Activated naive CD8-positive, alpha-beta T cell treated with anti-CD3 and anti-CD28 coated beads, Interleukin-2, amount 10 ng/mL, durations not matched to agents 7 days and 5 days (primary cell): ENCODE measurements around the gene LRRC74A. TPM values are rescaled to one million over a fixed set of nuclear protein-coding genes. Genes with fewer than 3 reads are reported as not detected.
"Not testable (repeated sequence)": the region's sequence is repeated elsewhere in the genome, so short reads cannot be mapped to it uniquely, and the experiment has no call there.

Source experiments
- ATAC-seq: fragments of 150-1000 bp; cut with Tn5 transposase; one replicate; pipeline ENCODE4 v1.10.0; 2021; ENCODE audit warnings: low read depth, moderate library complexity
- POLR2A ChIA-PET: fragments of 350-600 bp; sonication (Branson Sonifier 250); formaldehyde crosslinking; loops from one replicate; lab custom pipeline; 2021; ENCODE audit warnings: antibody characterized with exemption; lab: Charles Lee
- DNase-seq: peaks from one replicate; pipeline ENCODE4 v3.0.0; 2021
- H3K27ac Mint-ChIP-seq: one replicate; pipeline ENCODE4 v1.8.0; 2022; ENCODE audit warnings: mild to moderate bottlenecking, mixed read lengths
- H3K27me3 Mint-ChIP-seq: one replicate; pipeline ENCODE4 v1.8.0; 2022; ENCODE audit warnings: mild to moderate bottlenecking, moderate library complexity, mixed read lengths
- H3K36me3 Mint-ChIP-seq: one replicate; pipeline ENCODE4 v1.8.0; 2021; ENCODE audit warnings: mild to moderate bottlenecking, mixed read lengths
- H3K4me1 Mint-ChIP-seq: one replicate; pipeline ENCODE4 v1.8.0; 2021; ENCODE audit warnings: mixed read lengths
- H3K4me3 Mint-ChIP-seq: one replicate; pipeline ENCODE4 v1.8.0; 2022; ENCODE audit warnings: mild to moderate bottlenecking, moderate library complexity, mixed read lengths
- H3K9me3 Mint-ChIP-seq: one replicate; pipeline ENCODE4 v1.8.0; 2021; ENCODE audit warnings: mixed read lengths
- total RNA-seq, 2 experiments: library from RNA; stranded (reverse); gene quantifications; one replicate each; pipeline ENCODE4 v1.2.3, GENCODE V29; 2021

LRRC74A gene
- total RNA-seq, 2 experiments from 2014 or later: not detected

- ATAC-seq: not testable (repeated sequence)
- peaks cover 55% of the 10 kb centered on the region for H3K4me1 Mint-ChIP-seq
Observed at GRCh38 chr14:76914533-76915081, 88.4 kb downstream of the LRRC74A start.

GRCh38 chr14:76916040-76916715 lies 90.0 kb downstream of the LRRC74A start:
- H3K27me3 Mint-ChIP-seq: no peaks in the 10 kb centered on the region
- H3K4me1 Mint-ChIP-seq: peaks cover 55% of the 10 kb centered on the region
- H3K4me3 Mint-ChIP-seq: no peak overlapping the region
- no peaks in the 10 kb centered on the region for H3K9me3 Mint-ChIP-seq
- H3K27ac Mint-ChIP-seq: no peak overlapping the region
- peaks cover 1% of the 10 kb centered on the region for H3K36me3 Mint-ChIP-seq
- POLR2A ChIA-PET: interaction anchor here (1.6 kb wide), 1 partner anchor 31 kb away, joined by 5 read pairs; no protein-coding TSS in a partner anchor
- DNase-seq: no peak
- ATAC-seq: no peak

More at GRCh38 chr14:76914533-76915081, 88.4 kb downstream of the LRRC74A start:
- H3K27me3 Mint-ChIP-seq, H3K9me3 Mint-ChIP-seq, DNase-seq, H3K36me3 Mint-ChIP-seq: not testable (repeated sequence)
- H3K4me3 Mint-ChIP-seq: peak overlapping the region; percentile 1
- POLR2A ChIA-PET: interaction anchor here (0.9 to 2.8 kb wide), 8 partner anchors 11 to 138 kb away, joined by 4 to 21 read pairs (median 6); partner anchors contain the start of gene IRF2BPL
- peak overlapping the region; percentile 19 for H3K27ac Mint-ChIP-seq

GRCh38 chr14:76917158-76917596 lies 91.0 kb downstream of the LRRC74A start:
- peaks cover 54% of the 10 kb centered on the region for H3K4me1 Mint-ChIP-seq
- peaks cover 3% of the 10 kb centered on the region for H3K27me3 Mint-ChIP-seq
- no peaks in the 10 kb centered on the region for H3K9me3 Mint-ChIP-seq
- POLR2A ChIA-PET: interaction anchor here (0.6 to 5.3 kb wide), 5 partner anchors 12 to 111 kb away, joined by 5 to 28 read pairs (median 5); partner anchors contain the start of gene IRF2BPL
- ATAC-seq (no peak), DNase-seq (no peak)
- no peak overlapping the region for H3K27ac Mint-ChIP-seq
- H3K4me3 Mint-ChIP-seq: no peak overlapping the region
- peaks cover 1% of the 10 kb centered on the region for H3K36me3 Mint-ChIP-seq

GRCh38 chr14:76917745-76918255 lies 91.6 kb downstream of the LRRC74A start:
- no peak for DNase-seq
- ATAC-seq: no peak
- Mint-ChIP-seq H3K4me3 (no peak overlapping the region), H3K27me3 (peaks cover 3% of the 10 kb centered on the region), H3K9me3 (no peaks in the 10 kb centered on the region), H3K27ac (peak overlapping the region; percentile 38), H3K36me3 (peaks cover 1% of the 10 kb centered on the region), H3K4me1 (peaks cover 54% of the 10 kb centered on the region)
- POLR2A ChIA-PET: interaction anchor here (0.9 to 5.3 kb wide), 6 partner anchors 12 to 110 kb away, joined by 3 to 28 read pairs (median 14); partner anchors contain the start of gene IRF2BPL

- ATAC-seq: no peak
- H3K27me3 Mint-ChIP-seq: peaks cover 3% of the 10 kb centered on the region
- peak overlapping the region; percentile 58 for H3K27ac Mint-ChIP-seq
- no peaks in the 10 kb centered on the region for H3K9me3 Mint-ChIP-seq
- peaks cover 51% of the 10 kb centered on the region for H3K4me1 Mint-ChIP-seq
- POLR2A ChIA-PET: interaction anchor here (1.0 to 5.3 kb wide), 6 partner anchors 11 to 110 kb away, joined by 3 to 28 read pairs (median 14); partner anchors contain the start of gene IRF2BPL
- H3K4me3 Mint-ChIP-seq: no peak overlapping the region
- H3K36me3 Mint-ChIP-seq: peaks cover 1% of the 10 kb centered on the region
- no peak for DNase-seq
Observed at GRCh38 chr14:76918256-76918781, 92.1 kb downstream of the LRRC74A start.

GRCh38 chr14:76918782-76919394 lies 92.7 kb downstream of the LRRC74A start:
- POLR2A ChIA-PET: interaction anchor here (1.0 to 5.3 kb wide), 7 partner anchors 10 to 115 kb away, joined by 3 to 28 read pairs (median 10); partner anchors contain the start of gene IRF2BPL
- Mint-ChIP-seq H3K27ac (peak overlapping the region; percentile 58), H3K27me3 (peaks cover 3% of the 10 kb centered on the region), H3K4me1 (peaks cover 49% of the 10 kb centered on the region), H3K4me3 (no peak overlapping the region), H3K9me3 (no peaks in the 10 kb centered on the region), H3K36me3 (peaks cover 1% of the 10 kb centered on the region)
- no peak for DNase-seq
- no peak for ATAC-seq

Other genes starting within 250 kb of the LRRC74A start
- 1 to 10 TPM; 7.0 to 9.0 TPM for gene VASH1, start 64.9 kb upstream of the LRRC74A start, total RNA-seq
- 10 to 100 TPM; 15.4 to 17.3 TPM for gene ANGEL1, start 13.5 kb upstream of the LRRC74A start, total RNA-seq
- 10 to 100 TPM; 38.5 to 41.0 TPM for gene IRF2BPL, start 202.3 kb downstream of the LRRC74A start, total RNA-seq